MCF 10A (cell line): Measurements from ENCODE around the gene BAHD1. TPM values are rescaled to one million over a fixed set of nuclear protein-coding genes. Genes with fewer than 3 reads are reported as not detected.

ENCODE experiments used
- BruUV-seq: library from RNA; stranded (reverse); fragments of 400-500 nt; replicated peaks from 2 replicates; lab custom pipeline; 2021; lab: Mats Ljungman, UMichigan
- CTCF ChIA-PET: fragments of 300-600 bp; sonication (Branson Sonifier 250); formaldehyde crosslinking; extraction: SDS; loops from one replicate; lab custom pipeline; 2021; ENCODE audit warnings: antibody characterized with exemption, inconsistent platforms; lab: Yijun Ruan, JAX
- POLR2A ChIA-PET: fragments of 300-600, 350-650 bp; sonication (Branson Sonifier 250); formaldehyde crosslinking; extraction: SDS; loops from one replicate; lab custom pipeline; 2020; ENCODE audit warnings: antibody characterized with exemption, inconsistent platforms; lab: Yijun Ruan, JAX
- DNase-seq: peaks from one replicate; pipeline ENCODE4 v3.0.0-alpha.2; 2018; ENCODE audit not compliant: unreplicated experiment
- H3K27ac Mint-ChIP-seq: one replicate; pipeline ENCODE4 v1.8.0; 2022; ENCODE audit warnings: mild to moderate bottlenecking, low read depth, mixed read lengths; ENCODE audit not compliant: unreplicated experiment
- H3K27me3 Mint-ChIP-seq: one replicate; pipeline ENCODE4 v1.8.0; 2022; ENCODE audit warnings: mixed read lengths; ENCODE audit not compliant: insufficient read depth, unreplicated experiment
- H3K36me3 Mint-ChIP-seq: one replicate; pipeline ENCODE4 v1.8.0; 2022; ENCODE audit warnings: mild to moderate bottlenecking, moderate library complexity, mixed read lengths; ENCODE audit not compliant: insufficient read depth, unreplicated experiment
- H3K4me1 Mint-ChIP-seq: one replicate; pipeline ENCODE4 v1.8.0; 2022; ENCODE audit warnings: mixed read lengths; ENCODE audit not compliant: insufficient read depth, unreplicated experiment
- H3K4me3 Mint-ChIP-seq: one replicate; pipeline ENCODE4 v1.8.0; 2022; ENCODE audit warnings: mild to moderate bottlenecking, moderate library complexity, mixed read lengths; ENCODE audit not compliant: unreplicated experiment
- H3K9me3 Mint-ChIP-seq: one replicate; pipeline ENCODE4 v1.8.0; 2022; ENCODE audit warnings: mixed read lengths; ENCODE audit not compliant: unreplicated experiment
- CTCF ChIP-seq: fragments of 200-600 bp; IDR thresholded peaks from one replicate; pipeline ENCODE4 v1.8.0; 2022; ENCODE audit warnings: antibody characterized with exemption, mild to moderate bottlenecking; ENCODE audit not compliant: unreplicated experiment
- intact Hi-C: fragments of 100-400 bp; cut with micrococcal nuclease; formaldehyde crosslinking; loops from 2 replicates; pipeline ENCODE4 v1.14.1; 2022
- total RNA-seq: library from RNA; stranded (reverse); gene quantifications from 2 replicates; pipeline ENCODE4 v1.2.3, GENCODE V29; 2022

Gene BAHD1
- total RNA-seq, 1 experiment from 2014 or later = 14.9 TPM

- intact Hi-C loops = loop anchor here (10.0 kb wide), 1 partner anchor 122 kb away; the partner anchor contains the start of genes CCDC32 and RPUSD2
- TF ChIP-seq CTCF = no peak
- DNase-seq = no peak
- ChIA-PET POLR2A (interaction anchor here (1.6 to 4.6 kb wide), 4 partner anchors 12 to 403 kb away, joined by 3 to 25 read pairs (median 15); partner anchors contain the start of gene RPUSD2), CTCF (interaction anchor here (0.6 to 1.5 kb wide), 4 partner anchors 22 to 146 kb away, joined by 3 to 5 read pairs (median 3); no protein-coding TSS in a partner anchor)
- H3K27ac Mint-ChIP-seq = no peak overlapping the region
- H3K4me3 Mint-ChIP-seq = peak overlapping the region; percentile 73
- no peaks in the 10 kb centered on the region for H3K36me3 Mint-ChIP-seq
- no peaks in the 10 kb centered on the region for H3K27me3 Mint-ChIP-seq
- H3K4me1 Mint-ChIP-seq = peaks cover 33% of the 10 kb centered on the region
- no TSS peak for BruUV-seq
- H3K9me3 Mint-ChIP-seq = no peaks in the 10 kb centered on the region
Observed at GRCh38 chr15:40443255-40443654, 2.5 kb downstream of the BAHD1 start.

- no peak for TF ChIP-seq CTCF
- Mint-ChIP-seq H3K27ac (no peak overlapping the region), H3K27me3 (no peaks in the 10 kb centered on the region), H3K4me1 (peaks cover 33% of the 10 kb centered on the region), H3K9me3 (no peaks in the 10 kb centered on the region), H3K36me3 (no peaks in the 10 kb centered on the region), H3K4me3 (peak overlapping the region; percentile 17)
- intact Hi-C loops = loop anchor here (10.0 kb wide), 1 partner anchor 121 kb away; the partner anchor contains the start of genes CCDC32 and RPUSD2
- DNase-seq = no peak
- ChIA-PET CTCF (interaction anchor here (0.6 to 1.5 kb wide), 3 partner anchors 9 to 146 kb away, joined by 3 to 5 read pairs (median 4); no protein-coding TSS in a partner anchor), POLR2A (interaction anchor here (1.2 to 4.6 kb wide), 2 partner anchors 12 to 25 kb away, joined by 3 to 25 read pairs; no protein-coding TSS in a partner anchor)
- no TSS peak for BruUV-seq
Observed at GRCh38 chr15:40443846-40444245, 3.1 kb downstream of the BAHD1 start.

- POLR2A ChIA-PET = interaction anchor here (1.2 to 4.6 kb wide), 3 partner anchors 11 to 123 kb away, joined by 3 to 25 read pairs (median 6); no protein-coding TSS in a partner anchor
- Mint-ChIP-seq H3K9me3 (no peaks in the 10 kb centered on the region), H3K4me3 (no peak overlapping the region), H3K36me3 (no peaks in the 10 kb centered on the region), H3K4me1 (peaks cover 33% of the 10 kb centered on the region), H3K27me3 (no peaks in the 10 kb centered on the region), H3K27ac (peak overlapping the region; percentile 85)
- intact Hi-C loops = loop anchor here (10.0 kb wide), 1 partner anchor 120 kb away; the partner anchor contains the start of genes CCDC32 and RPUSD2
- no TSS peak for BruUV-seq
- no peak for TF ChIP-seq CTCF
- DNase-seq = no peak
- CTCF ChIA-PET = interaction anchor here (0.6 to 1.5 kb wide), 5 partner anchors 14 to 108 kb away, joined by 3 to 4 read pairs (median 3); no protein-coding TSS in a partner anchor
Observed at GRCh38 chr15:40444736-40445135, 4.0 kb downstream of the BAHD1 start.

- H3K9me3 Mint-ChIP-seq = no peaks in the 10 kb centered on the region
Observed at GRCh38 chr15:40445421-40445922, 4.7 kb downstream of the BAHD1 start.

More at GRCh38 chr15:40445421-40445922, 4.7 kb downstream of the BAHD1 start:
- TF ChIP-seq CTCF = no peak
- Mint-ChIP-seq H3K27ac (peak overlapping the region; percentile 85), H3K4me3 (no peak overlapping the region), H3K36me3 (no peaks in the 10 kb centered on the region), H3K4me1 (peaks cover 28% of the 10 kb centered on the region), H3K27me3 (no peaks in the 10 kb centered on the region)
- intact Hi-C loops = loop anchor here (10.0 kb wide), 1 partner anchor 119 kb away; the partner anchor contains the start of genes CCDC32 and RPUSD2
- ChIA-PET POLR2A (interaction anchor here (0.8 to 4.6 kb wide), 4 partner anchors 10 to 122 kb away, joined by 4 to 25 read pairs (median 6); partner anchors contain the start of gene CHST14), CTCF (interaction anchor here (0.6 to 1.4 kb wide), 4 partner anchors 14 to 107 kb away, joined by 3 to 4 read pairs (median 3); no protein-coding TSS in a partner anchor)
- DNase-seq = peak; percentile 56
- BruUV-seq = no TSS peak
